ENCODE measurements around the gene ABL1. TPM values are rescaled to one million over a fixed set of nuclear protein-coding genes. Genes with fewer than 3 reads are reported as not detected.

The ABL1 gene
- total RNA-seq, 1 experiment from 2014 or later, result 78.6 TPM

- no peak overlapping the region for H3K27ac ChIP-seq (ENCODE audit: low read depth, low read length, poor library complexity, severe bottlenecking)
- intact Hi-C loops (cut with micrococcal nuclease; ENCODE audit: unreplicated experiment), result no loop called here
- no peak for DNase-seq (ENCODE audit: low spot score)
- no peak overlapping the region for H3K4me3 ChIP-seq (ENCODE audit: low read depth, low read length, poor library complexity, severe bottlenecking)
- no peaks in the 10 kb centered on the region for H3K27me3 ChIP-seq (replicated peaks; ENCODE audit: insufficient read depth, low read depth, low read length, poor library complexity)
- no TSS peak for BruUV-seq (replicated peaks)
- H3K4me1 ChIP-seq (ENCODE audit: insufficient read depth, low read length, poor library complexity, severe bottlenecking), result no peaks in the 10 kb centered on the region
- ChIA-PET CTCF (no interaction called here), POLR2A (ENCODE audit: low non-redundant PET) (no interaction called here)
- H3K36me3 ChIP-seq (ENCODE audit: insufficient read depth, low read length, poor library complexity, severe bottlenecking), result no peaks in the 10 kb centered on the region
- TF ChIP-seq, protein P1, sequence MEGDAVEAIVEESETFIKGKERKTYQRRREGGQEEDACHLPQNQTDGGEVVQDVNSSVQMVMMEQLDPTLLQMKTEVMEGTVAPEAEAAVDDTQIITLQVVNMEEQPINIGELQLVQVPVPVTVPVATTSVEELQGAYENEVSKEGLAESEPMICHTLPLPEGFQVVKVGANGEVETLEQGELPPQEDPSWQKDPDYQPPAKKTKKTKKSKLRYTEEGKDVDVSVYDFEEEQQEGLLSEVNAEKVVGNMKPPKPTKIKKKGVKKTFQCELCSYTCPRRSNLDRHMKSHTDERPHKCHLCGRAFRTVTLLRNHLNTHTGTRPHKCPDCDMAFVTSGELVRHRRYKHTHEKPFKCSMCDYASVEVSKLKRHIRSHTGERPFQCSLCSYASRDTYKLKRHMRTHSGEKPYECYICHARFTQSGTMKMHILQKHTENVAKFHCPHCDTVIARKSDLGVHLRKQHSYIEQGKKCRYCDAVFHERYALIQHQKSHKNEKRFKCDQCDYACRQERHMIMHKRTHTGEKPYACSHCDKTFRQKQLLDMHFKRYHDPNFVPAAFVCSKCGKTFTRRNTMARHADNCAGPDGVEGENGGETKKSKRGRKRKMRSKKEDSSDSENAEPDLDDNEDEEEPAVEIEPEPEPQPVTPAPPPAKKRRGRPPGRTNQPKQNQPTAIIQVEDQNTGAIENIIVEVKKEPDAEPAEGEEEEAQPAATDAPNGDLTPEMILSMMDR (conservative IDR thresholded peaks at IDR 0.05; ENCODE audit: low read depth, low read length), result no peak
- H3K9me3 ChIP-seq (ENCODE audit: low read depth, low read length, poor library complexity, severe bottlenecking), result no peaks in the 10 kb centered on the region
Measured at GRCh38 chr9:130899051-130899748, 64.1 kb downstream of the ABL1 start.

DNA sequence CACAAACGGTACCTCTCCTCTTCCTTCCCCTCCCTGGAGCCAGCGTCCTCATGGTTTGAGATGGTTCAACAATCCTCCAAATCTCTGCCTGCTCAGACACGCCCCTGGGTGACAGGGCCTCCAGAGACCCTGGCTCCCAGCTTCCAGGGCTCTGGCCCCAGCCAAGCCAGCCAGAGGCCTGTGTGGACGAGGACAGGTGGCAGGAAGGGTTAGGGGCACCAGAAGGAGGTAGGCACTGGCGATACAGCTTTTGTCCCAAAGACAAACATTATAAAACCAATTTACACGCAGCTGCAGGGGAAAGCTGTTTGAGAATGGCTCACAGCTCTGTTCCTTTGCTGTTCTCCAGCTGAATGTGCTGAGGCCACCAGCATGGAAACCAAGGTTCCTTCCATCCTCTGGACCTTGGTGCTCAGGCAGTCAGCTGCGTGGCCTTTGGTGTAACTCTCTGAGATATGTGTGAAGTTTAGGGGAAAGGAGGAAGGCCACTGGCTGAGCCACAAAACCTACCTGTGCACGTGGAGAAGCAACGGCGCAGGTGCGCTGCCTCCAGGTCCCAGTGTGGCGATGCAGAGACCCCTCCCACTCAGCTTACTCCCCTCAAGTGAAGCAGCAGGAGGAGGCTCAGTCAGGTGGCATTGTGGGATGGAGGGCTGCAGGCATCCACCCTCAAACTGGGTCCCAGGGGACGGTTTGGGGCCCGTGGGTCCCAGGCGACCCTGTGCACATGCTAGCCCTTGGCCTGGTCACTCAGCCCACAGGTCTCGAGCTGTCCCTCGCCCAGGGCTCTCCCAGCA, 65.8 kb downstream of the ABL1 start:
- ChIA-PET POLR2A (ENCODE audit: low non-redundant PET) (no interaction called here), CTCF (no interaction called here)
- H3K4me1 ChIP-seq (ENCODE audit: insufficient read depth, low read length, poor library complexity, severe bottlenecking), result no peaks in the 10 kb centered on the region
- no peak overlapping the region for H3K27ac ChIP-seq (ENCODE audit: low read depth, low read length, poor library complexity, severe bottlenecking)
- TF ChIP-seq, protein P1 (conservative IDR thresholded peaks at IDR 0.05; ENCODE audit: low read depth, low read length), result no peak
- TF ChIP-seq EZH2 (IDR thresholded peaks at IDR 0.05; ENCODE audit: borderline replicate concordance, low read depth, low read length, poor library complexity, severe bottlenecking), result no peak
- DNase-seq (ENCODE audit: low spot score), result no peak
- H3K9me3 ChIP-seq (ENCODE audit: low read depth, low read length, poor library complexity, severe bottlenecking), result no peaks in the 10 kb centered on the region
- intact Hi-C loops (cut with micrococcal nuclease; ENCODE audit: unreplicated experiment), result no loop called here
- no peaks in the 10 kb centered on the region for H3K27me3 ChIP-seq (replicated peaks; ENCODE audit: insufficient read depth, low read depth, low read length, poor library complexity)
- BruUV-seq (replicated peaks), result no TSS peak
- H3K36me3 ChIP-seq (ENCODE audit: insufficient read depth, low read length, poor library complexity, severe bottlenecking), result no peaks in the 10 kb centered on the region
- H3K4me3 ChIP-seq (ENCODE audit: low read depth, low read length, poor library complexity, severe bottlenecking), result no peak overlapping the region

DNA sequence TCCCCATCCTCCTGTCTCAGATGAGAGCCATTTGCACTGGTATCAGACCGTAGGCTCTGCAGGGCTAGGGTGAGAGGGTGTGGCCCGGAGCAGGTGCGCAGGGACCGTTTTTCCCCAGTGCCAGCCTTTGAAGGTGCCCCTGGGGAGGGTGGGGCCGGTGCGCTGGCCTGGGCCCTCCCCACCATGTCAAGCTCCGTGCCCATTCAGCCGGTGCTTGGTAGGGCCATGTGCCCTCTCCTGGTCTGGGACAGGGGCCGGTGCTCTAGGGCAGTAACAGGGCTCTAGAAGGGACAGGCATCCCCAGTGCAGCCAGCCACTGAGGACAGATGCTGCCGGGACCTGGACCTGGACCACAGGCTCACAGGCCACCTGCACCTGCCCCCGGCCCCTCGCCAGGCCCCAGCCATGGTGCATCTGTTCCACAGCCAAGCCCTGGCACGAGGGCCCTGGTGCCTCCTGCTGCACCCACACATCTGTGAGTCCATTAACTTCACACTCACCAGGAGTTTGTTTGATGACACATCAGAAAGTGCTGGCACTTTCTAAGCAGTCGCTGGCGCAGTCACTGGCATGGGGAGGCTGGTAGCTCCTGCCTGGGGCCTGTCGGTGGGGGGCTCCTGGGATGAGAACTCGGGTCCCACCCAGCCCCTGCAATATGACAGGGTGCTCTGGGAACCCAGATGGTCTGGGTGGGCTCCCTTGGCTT, 66.6 kb downstream of the ABL1 start:
- POLR2A ChIA-PET (ENCODE audit: low non-redundant PET), result no interaction called here
- no peaks in the 10 kb centered on the region for H3K4me1 ChIP-seq (ENCODE audit: insufficient read depth, low read length, poor library complexity, severe bottlenecking)
- H3K27me3 ChIP-seq (replicated peaks; ENCODE audit: insufficient read depth, low read depth, low read length, poor library complexity), result no peaks in the 10 kb centered on the region
- DNase-seq (ENCODE audit: low spot score), result no peak
- no peaks in the 10 kb centered on the region for H3K9me3 ChIP-seq (ENCODE audit: low read depth, low read length, poor library complexity, severe bottlenecking)
- TF ChIP-seq EZH2 (IDR thresholded peaks at IDR 0.05; ENCODE audit: borderline replicate concordance, low read depth, low read length, poor library complexity, severe bottlenecking), result no peak
- TF ChIP-seq, protein P1 (conservative IDR thresholded peaks at IDR 0.05; ENCODE audit: low read depth, low read length), result no peak
- no peak overlapping the region for H3K27ac ChIP-seq (ENCODE audit: low read depth, low read length, poor library complexity, severe bottlenecking)
- BruUV-seq (replicated peaks), result no TSS peak
- CTCF ChIA-PET, result no interaction called here
- H3K4me3 ChIP-seq (ENCODE audit: low read depth, low read length, poor library complexity, severe bottlenecking), result no peak overlapping the region
- H3K36me3 ChIP-seq (ENCODE audit: insufficient read depth, low read length, poor library complexity, severe bottlenecking), result no peaks in the 10 kb centered on the region
- intact Hi-C loops (cut with micrococcal nuclease; ENCODE audit: unreplicated experiment), result no loop called here

All from A673 (cell line).